Stimulated activated CD8-positive, alpha-beta memory T cell treated with anti-CD3 and anti-CD28 coated beads, Interleukin-15, amount 100 ng/mL, for 24 hours (primary cell): ENCODE data around the gene MDH1.
"Not testable (repeated sequence)": the region's sequence is repeated elsewhere in the genome, so short reads cannot be mapped to it uniquely, and the experiment has no call there.

Source experiments
- DNase-seq: peaks from one replicate; pipeline ENCODE4 v3.0.0-alpha.2; 2020; ENCODE audit warnings: low read depth

The MDH1 gene

GRCh38 chr2:63589148-63589958 lies 590 bp downstream of the MDH1 start:
- no peak for DNase-seq

DNA sequence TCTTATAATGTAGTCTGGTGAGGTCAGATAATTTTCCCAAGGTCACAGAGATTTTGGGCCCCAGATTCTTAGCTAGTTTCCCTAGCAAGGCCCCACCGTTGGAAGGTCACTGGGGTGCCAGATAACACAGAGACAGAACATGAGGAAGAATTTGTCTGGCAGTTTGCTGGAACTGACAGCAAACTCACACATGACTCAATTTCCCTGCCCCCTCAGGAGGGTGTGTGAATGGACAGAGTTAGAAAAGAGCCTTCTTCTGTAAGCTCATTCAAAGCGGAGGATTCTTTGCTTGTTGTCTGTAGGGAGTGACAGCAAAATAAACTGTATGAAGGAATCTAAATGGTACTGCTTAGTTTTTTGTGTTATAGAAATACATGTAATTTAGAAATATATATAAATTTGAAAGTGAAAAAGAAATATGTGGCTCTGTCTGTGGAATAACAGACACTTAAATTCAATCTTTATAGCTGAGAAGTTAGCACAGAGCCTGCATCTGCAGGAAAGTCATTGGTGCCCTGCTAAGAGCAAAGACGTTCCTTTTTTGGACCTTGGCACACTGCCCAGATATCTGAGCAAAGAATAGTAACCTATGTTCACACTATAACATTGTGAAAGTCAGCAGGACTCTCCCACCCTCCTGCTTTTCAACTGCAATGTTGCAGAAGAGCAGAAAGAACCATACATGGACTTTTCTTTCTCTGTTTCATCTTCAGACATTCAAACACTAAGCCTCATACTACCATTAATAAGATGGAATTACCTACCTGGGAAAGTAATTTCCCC lies 2.1 kb downstream of the MDH1 start:
- DNase-seq = no peak

DNA sequence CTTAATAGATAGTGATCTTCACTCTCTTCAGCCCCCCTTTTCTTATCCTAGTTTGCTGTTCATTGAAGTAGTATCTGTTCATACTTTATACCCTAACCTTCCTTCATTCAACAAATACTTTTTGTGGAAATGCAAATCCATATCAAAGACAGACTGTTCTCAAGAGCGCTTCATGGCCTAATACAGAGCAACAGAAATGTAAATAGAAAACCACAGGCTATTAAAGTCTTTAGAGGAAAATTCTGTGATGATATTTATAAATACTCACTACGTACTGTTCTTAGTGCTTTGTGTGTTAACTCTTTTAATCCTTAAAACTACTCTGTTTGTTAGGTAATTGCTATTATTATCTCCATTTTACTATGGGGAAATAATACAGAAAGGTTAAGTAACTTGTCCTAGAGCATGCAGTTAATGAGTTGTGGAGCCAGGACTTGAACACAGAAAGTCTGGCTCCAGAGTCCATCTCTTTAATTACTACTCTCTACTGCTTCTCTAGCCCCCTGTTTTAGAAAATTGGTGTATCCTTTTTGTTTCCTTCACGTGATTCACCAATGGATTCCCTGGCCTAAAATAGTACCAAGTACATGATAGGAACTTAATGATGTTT lies 2.9 kb downstream of the MDH1 start:
- no peak for DNase-seq

GRCh38 chr2:63594660-63595059 lies 5.9 kb downstream of the MDH1 start:
- DNase-seq = no peak

DNA sequence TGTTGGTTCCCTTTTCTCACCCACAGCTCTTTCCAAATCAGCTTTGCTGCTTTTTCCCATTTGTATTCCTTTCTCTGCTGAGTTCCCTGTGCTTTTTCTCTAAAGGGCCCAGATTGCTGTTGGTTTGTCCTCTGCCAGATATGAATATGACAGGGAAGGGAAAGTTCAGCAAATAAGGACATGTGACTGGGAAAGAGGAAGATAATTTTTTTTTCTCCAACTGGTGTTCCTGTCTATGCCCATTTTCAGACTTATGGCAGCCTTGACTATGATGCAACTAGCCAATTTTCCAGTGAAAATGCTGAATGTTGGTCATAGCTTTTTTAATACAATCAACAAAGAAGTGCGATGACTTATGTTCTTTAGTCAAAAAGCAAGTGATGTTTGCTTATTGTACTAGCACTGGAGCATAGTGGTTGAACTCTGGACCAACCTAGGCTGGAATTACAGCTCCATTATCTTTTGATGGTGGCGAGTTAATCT lies 7.7 kb downstream of the MDH1 start:
- DNase-seq = no peak

- no peak for DNase-seq
These were observed 10.2 kb downstream of the MDH1 start for GRCh38 chr2:63598981-63599380.

DNA sequence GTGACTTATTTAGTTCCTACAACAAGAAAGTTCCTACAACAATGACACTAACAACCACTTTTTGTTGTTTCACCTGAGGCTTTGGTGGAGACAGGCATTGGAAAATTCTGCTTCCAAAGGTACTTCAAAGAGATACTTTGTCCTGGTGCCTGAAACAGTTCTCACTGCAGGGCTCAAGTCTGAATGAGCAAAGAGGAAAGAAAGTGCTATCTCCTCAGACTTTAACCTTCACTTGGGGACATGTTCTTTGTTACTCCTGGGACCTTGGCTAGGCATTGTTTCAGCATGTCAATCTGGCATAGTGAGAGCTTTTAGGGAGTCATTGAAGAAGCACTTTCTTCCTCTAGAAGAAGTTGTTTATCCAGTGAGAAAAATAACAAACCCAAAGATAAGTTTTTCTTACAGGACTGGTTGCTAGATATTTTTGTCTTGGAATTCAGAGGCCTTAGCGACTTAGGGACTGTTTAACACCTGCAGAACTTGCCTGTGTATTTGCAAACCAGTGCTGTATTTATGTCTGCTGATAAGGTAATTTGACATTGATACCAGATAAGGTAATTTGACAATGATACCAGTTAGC lies 12.2 kb downstream of the MDH1 start:
- DNase-seq = no peak

GRCh38 chr2:63604666-63605065 lies 15.9 kb downstream of the MDH1 start:
- no peak for DNase-seq

DNA sequence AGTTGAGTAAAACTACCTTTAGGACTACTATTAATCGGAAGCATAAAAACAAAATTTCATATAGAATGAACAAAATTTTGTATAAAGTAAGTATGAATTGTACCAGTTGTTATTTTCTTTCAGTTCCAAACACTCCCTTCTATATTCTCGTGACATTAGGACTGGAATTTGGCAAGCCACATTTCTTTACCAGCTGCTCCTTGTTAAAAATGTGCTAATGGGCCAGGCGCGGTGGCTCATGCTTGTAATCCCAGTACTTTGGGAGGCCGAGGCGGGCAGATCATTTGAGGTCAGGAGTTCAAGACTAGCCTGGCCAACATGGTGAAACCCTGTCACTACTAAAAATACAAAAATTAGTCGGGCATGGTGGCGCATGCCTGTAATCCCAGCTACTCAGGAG lies 20.1 kb downstream of the MDH1 start:
- not testable (repeated sequence) for DNase-seq

DNA sequence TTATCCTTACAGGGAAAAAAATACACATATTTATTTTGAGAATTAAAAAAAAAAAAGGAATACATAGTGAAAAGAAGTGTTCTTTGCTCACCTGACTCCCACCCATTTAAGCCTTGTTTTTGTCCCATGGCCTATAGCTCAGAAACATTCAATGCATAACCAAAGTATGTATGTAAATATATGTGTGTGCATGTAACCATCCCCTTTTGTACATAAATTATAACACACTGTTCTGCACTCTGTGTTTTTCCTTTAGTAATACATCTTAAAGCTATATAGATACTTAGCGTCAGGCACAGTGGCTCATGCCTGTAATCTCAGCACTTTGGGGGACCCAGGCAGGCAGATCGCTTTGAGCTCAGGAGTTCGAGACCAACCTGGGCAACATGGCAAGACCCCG lies 21.8 kb downstream of the MDH1 start:
- DNase-seq = no peak

GRCh38 chr2:63613391-63613901 lies 24.7 kb downstream of the MDH1 start:
- no peak for DNase-seq

- no peak for DNase-seq
These were observed 25.7 kb downstream of the MDH1 start for GRCh38 chr2:63614448-63614968.

GRCh38 chr2:63614983-63615945 lies 26.5 kb downstream of the MDH1 start:
- DNase-seq = no peak

GRCh38 chr2:63617366-63617765 lies 28.6 kb downstream of the MDH1 start:
- no peak for DNase-seq

DNA sequence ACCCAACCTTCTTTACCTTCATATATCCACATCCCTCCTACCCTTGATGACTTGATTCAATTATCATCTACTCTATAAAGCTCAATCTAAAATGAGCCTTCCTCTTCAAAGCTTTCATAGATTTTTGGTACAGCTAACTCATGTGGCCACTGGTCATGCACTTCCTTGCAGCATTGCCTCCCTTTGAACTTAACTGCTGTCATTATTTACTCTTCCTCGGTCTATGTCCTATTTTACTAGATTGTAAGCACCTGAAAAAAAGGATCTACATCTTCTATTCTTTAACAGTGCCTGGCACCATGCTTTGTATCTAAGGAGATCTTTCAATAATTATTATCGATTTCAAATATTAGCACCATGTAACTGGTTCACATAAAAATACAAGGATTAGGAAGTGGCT lies 30.6 kb downstream of the MDH1 start:
- no peak for DNase-seq

DNA sequence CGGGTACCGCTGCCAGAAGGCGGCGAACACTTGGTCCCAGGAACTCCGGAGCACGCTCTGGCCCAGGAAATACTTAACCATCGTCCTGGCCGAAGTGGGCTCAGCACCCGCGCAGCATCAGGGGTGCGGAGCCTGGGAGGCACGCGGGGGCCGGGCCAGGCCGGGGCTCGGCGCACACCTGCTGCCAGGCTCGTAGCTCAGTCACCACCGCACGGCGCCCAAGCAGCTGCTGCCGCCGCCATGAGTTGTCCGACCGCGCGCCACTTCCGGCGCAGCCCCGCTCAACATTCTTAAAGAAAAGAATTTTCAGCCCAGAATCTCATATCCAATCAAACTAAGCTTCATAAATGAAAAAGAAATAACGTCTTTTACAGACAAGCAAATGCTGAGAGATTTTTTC lies 34.0 kb downstream of the MDH1 start:
- no peak for DNase-seq

DNA sequence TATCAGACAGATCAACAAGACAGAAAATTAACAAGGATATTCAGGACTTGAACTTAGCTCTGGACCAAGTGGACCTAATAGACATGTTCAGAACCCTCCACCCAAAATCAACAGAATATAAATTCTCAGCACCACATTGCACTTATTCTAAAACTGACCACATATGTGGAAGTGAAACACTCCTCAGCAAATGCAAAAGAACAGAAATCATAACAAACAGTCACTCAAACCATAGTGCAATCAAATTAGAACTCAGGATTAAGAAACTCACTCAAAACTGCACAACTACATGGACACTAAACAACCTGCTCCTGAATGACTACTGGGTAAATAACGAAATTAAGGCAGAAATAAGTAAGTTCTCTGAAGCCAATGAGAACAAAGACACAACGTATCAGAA lies 35.0 kb downstream of the MDH1 start:
- DNase-seq = not testable (repeated sequence)

GRCh38 chr2:63627866-63628265 lies 39.1 kb downstream of the MDH1 start:
- DNase-seq = no peak

- DNase-seq = no peak
These were observed 39.7 kb downstream of the MDH1 start for GRCh38 chr2:63628403-63628942.

- DNase-seq = no peak
These were observed 42.7 kb downstream of the MDH1 start for GRCh38 chr2:63631501-63631900.

DNA sequence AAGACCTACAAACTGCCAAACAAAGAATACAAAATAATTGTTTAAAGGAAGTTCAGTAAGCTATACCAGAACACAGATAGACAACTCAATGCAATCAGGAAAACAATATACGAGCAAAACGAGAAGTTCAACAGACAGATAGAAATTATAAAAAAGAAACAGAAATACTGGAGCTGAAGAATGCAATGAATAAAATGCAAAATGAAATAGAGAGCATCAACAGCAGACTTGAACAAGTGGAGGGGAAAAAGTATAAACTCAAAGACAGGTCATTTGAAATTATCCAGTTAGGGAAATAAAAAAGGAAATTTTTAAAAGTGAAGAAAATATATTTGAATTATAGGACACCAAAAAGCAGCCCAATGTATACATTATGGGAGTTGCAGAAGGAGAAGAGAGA lies 43.6 kb downstream of the MDH1 start:
- DNase-seq = no peak
